Spleen (tissue), 11 donors: ENCODE results near the gene IDE. TPM values are rescaled to one million over a fixed set of nuclear protein-coding genes. Genes with fewer than 3 reads are reported as not detected.

Experiments
- DNase-seq: peaks from one replicate; pipeline ENCODE4 v3.0.0-alpha.2; 2020
- H3K27ac ChIP-seq, 8 donors: fragments of 200-600 bp; sonication (generic) in 7 of 8; 1 replicate in 4 of 8; 2 replicates in 4 of 8; pipeline versions ENCODE4 v1.5.0 to v1.8.0; 2016 to 2021; ENCODE audit warnings: inconsistent platforms in 4 of 8, mild to moderate bottlenecking in 4 of 8, moderate library complexity in 1 of 8
- H3K27me3 ChIP-seq, 7 donors: fragments of 200-600 bp; sonication (generic) in 6 of 7; replicated peaks in 1 of 7; 1 replicate in 4 of 7; 2 replicates in 3 of 7; pipeline versions ENCODE4 v1.5.0 to v1.8.0; 2016 to 2021; ENCODE audit warnings: inconsistent platforms in 3 of 7, mild to moderate bottlenecking in 1 of 7
- H3K36me3 ChIP-seq, 6 donors: fragments of 200-600 bp; sonication (generic) in 5 of 6; 1 replicate in 4 of 6; 2 replicates in 2 of 6; pipeline versions ENCODE4 v1.5.0 to v1.8.0; 2016 to 2021; ENCODE audit warnings: inconsistent platforms in 2 of 6
- H3K4me1 ChIP-seq, 6 donors: fragments of 200-600 bp; sonication (generic) in 5 of 6; 1 replicate in 3 of 6; 2 replicates in 3 of 6; pipeline versions ENCODE4 v1.5.0 to v1.8.0; 2016 to 2021; ENCODE audit warnings: inconsistent platforms in 3 of 6
- H3K4me3 ChIP-seq, 8 donors: fragments of 200-600 bp; sonication (generic) in 7 of 8; 1 replicate in 4 of 8; 2 replicates in 4 of 8; pipeline versions ENCODE4 v1.5.0 to v1.8.0; 2016 to 2021; ENCODE audit warnings: inconsistent platforms in 4 of 8, mild to moderate bottlenecking in 4 of 8, moderate library complexity in 2 of 8
- H3K9me3 ChIP-seq, 8 donors: fragments of 200-600 bp; sonication (generic) in 7 of 8; 1 replicate in 4 of 8; 2 replicates in 4 of 8; pipeline versions ENCODE4 v1.5.0 to v1.8.0; 2016 to 2021; ENCODE audit warnings: inconsistent platforms in 4 of 8
- POLR2A ChIP-seq, 3 donors: fragments of 450-650 bp; IDR thresholded peaks; one replicate each; pipeline ENCODE4 v1.5.1; 2017; ENCODE audit warnings: antibody characterized with exemption in 3 of 3, mild to moderate bottlenecking in 1 of 3
- POLR2AphosphoS5 ChIP-seq, 3 donors: sonication (generic); formaldehyde crosslinking; IDR thresholded peaks; one replicate each; pipeline ENCODE4 v1.5.1; 2017; ENCODE audit warnings: antibody characterized with exemption in 3 of 3
- WGBS, 5 donors: extraction: QIAGEN DNeasy Blood & Tissue Kit in 3 of 5; methylation state at CpG; one replicate each; pipeline versions ENCODE4 v1.1.5 to v1.1.7; 2013 to 2018; 5-methylcytosine and 5-hydroxymethylcytosine counted together
- intact Hi-C: fragments of 100-400 bp; cut with DNase I; formaldehyde crosslinking; loops from one replicate; pipeline ENCODE4 v1.15.0; 2023; ENCODE audit warnings: low total_unique reads
- polyA plus RNA-seq, 3 donors: library from polyadenylated mRNA; stranded (reverse); fragments of 200-250 nt; gene quantifications; one replicate each; pipeline ENCODE4 v1.2.1, GENCODE V29; 2013
- total RNA-seq, 7 donors: library from RNA; depleted of rRNA in 3 of 7; stranded (reverse); fragments of >200 nt in 3 of 7; fragmentation: NEBNext Ultra II Directional in 4 of 7; extraction: Animal tissue kit (Norgen Biotek cat#: 25700) in 4 of 7; gene quantifications; one replicate each; pipeline versions ENCODE4 v1.1.0 to v1.2.1, GENCODE V29; 2016 to 2021
- TF ChIP-seq, protein P1 (sequence below), 11 experiments: fragments of 200-600 bp in 7 of 11; fragments of 450-650 bp in 4 of 11; sonication (generic) in 4 of 11; IDR thresholded peaks in 8 of 11; conservative IDR thresholded peaks in 3 of 11; 1 replicate in 7 of 11; 2 replicates in 4 of 11; pipeline versions ENCODE4 v1.4.0 to v1.8.0; 2016 to 2021; ENCODE audit warnings: antibody characterized with exemption in 11 of 11, inconsistent platforms in 4 of 11, mild to moderate bottlenecking in 1 of 11
- donor health status: healthy with polysubstance abuse.
- donor health status: DM: no; HTN: no; CAD: no; lungs with moderate emphysema.
- donor health status: DM: no; HTN: no; CAD: no.
- donor health status: Bipolar disorder and iron deficiency.
- donor health status: healthy.
- donor health status: DM: no; HTN: no; CAD: no.
- donor health status: DM: yes; HTN: yes; CAD: no.

The IDE gene
- total and polyA plus RNA-seq, 10 donors: 4.4 to 35.2 (median 29.9) TPM

DNA sequence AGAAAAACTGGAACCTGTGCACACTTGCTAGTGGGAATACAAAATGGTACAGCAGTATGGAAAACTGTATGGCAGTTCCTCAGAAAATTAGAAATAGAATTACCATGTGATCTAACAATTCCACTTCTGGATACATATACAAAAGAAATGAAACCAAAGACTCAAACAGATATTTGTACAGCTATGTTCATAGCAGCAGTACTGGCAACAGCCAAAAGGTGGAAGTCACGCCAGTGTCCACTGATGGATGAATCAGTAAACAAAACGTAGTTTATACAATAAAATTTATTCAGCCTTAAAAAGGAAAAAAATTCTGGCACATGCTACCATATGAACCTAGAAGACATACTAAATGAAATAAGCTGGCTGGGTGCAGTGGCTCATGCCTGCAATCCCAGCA lies 23.0 kb downstream of the IDE start:
- intact Hi-C loops: no loop called here
- no peak overlapping the region for H3K4me3 ChIP-seq
- H3K27ac ChIP-seq: no peak overlapping the region
- no peaks in the 10 kb centered on the region for H3K27me3 ChIP-seq
- 57 to 95% (median 71%) methylated on average over 2 of the region's 2 CpGs for WGBS, 5 donors
- H3K36me3 ChIP-seq: peaks cover 0 to 67% (median 26%) of the 10 kb centered on the region in 6 donors
- peaks cover 5 to 23% (median 21%) of the 10 kb centered on the region in 8 donors for H3K9me3 ChIP-seq
- DNase-seq: no peak
- no peak for TF ChIP-seq POLR2AphosphoS5 (IDR thresholded peaks at IDR 0.05)
- TF ChIP-seq POLR2A (IDR thresholded peaks at IDR 0.05): no peak
- TF ChIP-seq, protein P1, sequence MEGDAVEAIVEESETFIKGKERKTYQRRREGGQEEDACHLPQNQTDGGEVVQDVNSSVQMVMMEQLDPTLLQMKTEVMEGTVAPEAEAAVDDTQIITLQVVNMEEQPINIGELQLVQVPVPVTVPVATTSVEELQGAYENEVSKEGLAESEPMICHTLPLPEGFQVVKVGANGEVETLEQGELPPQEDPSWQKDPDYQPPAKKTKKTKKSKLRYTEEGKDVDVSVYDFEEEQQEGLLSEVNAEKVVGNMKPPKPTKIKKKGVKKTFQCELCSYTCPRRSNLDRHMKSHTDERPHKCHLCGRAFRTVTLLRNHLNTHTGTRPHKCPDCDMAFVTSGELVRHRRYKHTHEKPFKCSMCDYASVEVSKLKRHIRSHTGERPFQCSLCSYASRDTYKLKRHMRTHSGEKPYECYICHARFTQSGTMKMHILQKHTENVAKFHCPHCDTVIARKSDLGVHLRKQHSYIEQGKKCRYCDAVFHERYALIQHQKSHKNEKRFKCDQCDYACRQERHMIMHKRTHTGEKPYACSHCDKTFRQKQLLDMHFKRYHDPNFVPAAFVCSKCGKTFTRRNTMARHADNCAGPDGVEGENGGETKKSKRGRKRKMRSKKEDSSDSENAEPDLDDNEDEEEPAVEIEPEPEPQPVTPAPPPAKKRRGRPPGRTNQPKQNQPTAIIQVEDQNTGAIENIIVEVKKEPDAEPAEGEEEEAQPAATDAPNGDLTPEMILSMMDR (IDR thresholded peaks at IDR 0.05 in 8 of 11, conservative IDR thresholded peaks at IDR 0.05 in 3 of 11): no peak
- no peaks in the 10 kb centered on the region for H3K4me1 ChIP-seq

DNA sequence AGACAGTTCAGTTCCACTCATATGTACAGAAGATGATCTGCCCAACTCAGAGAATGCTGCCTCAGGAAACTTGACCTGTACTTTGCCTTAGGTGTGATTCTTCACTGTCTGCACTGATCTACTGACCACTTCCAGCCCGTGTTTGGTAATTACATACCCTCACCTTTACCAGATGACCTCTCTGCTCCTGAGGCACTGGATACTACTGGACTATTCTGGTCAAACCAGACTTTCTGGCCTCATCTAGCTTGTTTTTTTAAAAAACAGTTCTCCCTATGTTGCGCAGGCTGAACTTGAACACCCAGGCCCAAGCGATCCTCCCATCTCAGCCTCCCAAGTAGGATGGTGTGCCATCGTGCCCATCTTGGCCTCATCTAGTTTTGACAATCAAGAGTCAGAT lies 26.2 kb downstream of the IDE start:
- Histone ChIP-seq H3K27me3 (no peaks in the 10 kb centered on the region), H3K27ac (no peak overlapping the region), H3K4me3 (no peak overlapping the region), H3K4me1 (peaks cover 6 to 25% (median 11%) of the 10 kb centered on the region in 6 donors), H3K36me3 (peaks cover 0 to 36% (median 5%) of the 10 kb centered on the region in 6 donors), H3K9me3 (peaks cover 0 to 3% (median 0%) of the 10 kb centered on the region in 8 donors)
- no peak for TF ChIP-seq POLR2AphosphoS5 (IDR thresholded peaks at IDR 0.05)
- TF ChIP-seq, protein P1 (IDR thresholded peaks at IDR 0.05 in 8 of 11, conservative IDR thresholded peaks at IDR 0.05 in 3 of 11): no peak
- TF ChIP-seq POLR2A (IDR thresholded peaks at IDR 0.05): no peak
- intact Hi-C loops: no loop called here
- WGBS, 5 donors: 94 to 98% (median 95%) methylated on average over 4 of the region's 4 CpGs
- no peak for DNase-seq

DNA sequence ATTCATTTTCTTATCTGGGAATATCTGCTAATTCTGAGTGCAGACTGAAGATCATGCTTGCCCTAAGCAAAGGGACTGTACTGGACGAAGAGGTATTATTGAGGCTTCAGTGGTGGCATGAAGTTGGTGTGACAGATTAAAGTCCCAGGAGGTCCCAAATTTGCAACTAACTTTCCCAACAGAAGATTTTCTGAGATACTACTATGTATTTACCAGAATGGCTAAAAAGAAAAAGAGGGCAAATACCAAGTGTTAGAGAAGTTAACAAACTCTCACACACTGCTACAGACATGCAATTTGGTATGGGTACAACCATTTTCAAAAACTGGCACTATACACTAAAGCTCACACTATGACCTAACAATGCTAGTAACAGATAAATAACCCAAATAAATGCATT lies 28.3 kb downstream of the IDE start:
- Histone ChIP-seq H3K27me3 (no peaks in the 10 kb centered on the region), H3K9me3 (no peaks in the 10 kb centered on the region), H3K36me3 (peaks cover 0 to 25% (median 5%) of the 10 kb centered on the region in 6 donors), H3K4me3 (no peak overlapping the region), H3K27ac (no peak overlapping the region), H3K4me1 (peaks cover 6 to 36% (median 11%) of the 10 kb centered on the region in 6 donors)
- WGBS, 5 donors: 80 to 92% (median 90%) methylated on average over 1 of the region's 1 CpG
- TF ChIP-seq POLR2AphosphoS5 (IDR thresholded peaks at IDR 0.05) (no peak), POLR2A (IDR thresholded peaks at IDR 0.05) (no peak)
- TF ChIP-seq, protein P1 (IDR thresholded peaks at IDR 0.05 in 8 of 11, conservative IDR thresholded peaks at IDR 0.05 in 3 of 11): no peak
- intact Hi-C loops: no loop called here
- no peak for DNase-seq

DNA sequence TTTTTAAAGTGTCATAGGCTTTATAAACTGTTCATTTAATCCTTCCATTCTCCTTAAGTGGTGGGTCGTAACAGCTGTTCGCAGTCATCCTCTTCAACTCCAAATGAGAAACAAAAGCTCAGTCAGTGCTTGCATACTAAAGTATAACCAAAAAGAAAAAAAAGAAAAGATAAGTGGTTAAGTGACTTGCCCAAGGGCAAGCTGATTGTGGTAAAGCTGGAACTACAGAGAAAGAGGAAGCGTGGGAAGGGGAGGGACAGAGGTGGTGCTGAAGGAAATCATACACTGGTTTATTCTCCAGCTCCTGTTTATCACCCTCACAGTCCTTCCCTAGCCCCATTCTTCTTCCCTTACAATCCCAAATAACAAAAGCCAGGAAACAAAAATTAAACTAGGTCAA lies 29.6 kb downstream of the IDE start:
- Histone ChIP-seq H3K27ac (peak overlapping the region in 2 of 8 donors; percentile 17 to 21), H3K4me3 (no peak overlapping the region), H3K36me3 (peaks cover 0 to 26% (median 5%) of the 10 kb centered on the region in 6 donors), H3K4me1 (peaks cover 6 to 38% (median 11%) of the 10 kb centered on the region in 6 donors), H3K27me3 (no peaks in the 10 kb centered on the region), H3K9me3 (no peaks in the 10 kb centered on the region)
- WGBS, 5 donors: 16 to 28% (median 22%) methylated on average over 3 of the region's 3 CpGs
- DNase-seq: no peak
- intact Hi-C loops: no loop called here
- no peak for TF ChIP-seq POLR2A (IDR thresholded peaks at IDR 0.05)
- TF ChIP-seq, protein P1 (IDR thresholded peaks at IDR 0.05 in 8 of 11, conservative IDR thresholded peaks at IDR 0.05 in 3 of 11): no peak
- TF ChIP-seq POLR2AphosphoS5 (IDR thresholded peaks at IDR 0.05): no peak
